Measurements from ENCODE around the gene COL18A1.

COL18A1 gene

DNA sequence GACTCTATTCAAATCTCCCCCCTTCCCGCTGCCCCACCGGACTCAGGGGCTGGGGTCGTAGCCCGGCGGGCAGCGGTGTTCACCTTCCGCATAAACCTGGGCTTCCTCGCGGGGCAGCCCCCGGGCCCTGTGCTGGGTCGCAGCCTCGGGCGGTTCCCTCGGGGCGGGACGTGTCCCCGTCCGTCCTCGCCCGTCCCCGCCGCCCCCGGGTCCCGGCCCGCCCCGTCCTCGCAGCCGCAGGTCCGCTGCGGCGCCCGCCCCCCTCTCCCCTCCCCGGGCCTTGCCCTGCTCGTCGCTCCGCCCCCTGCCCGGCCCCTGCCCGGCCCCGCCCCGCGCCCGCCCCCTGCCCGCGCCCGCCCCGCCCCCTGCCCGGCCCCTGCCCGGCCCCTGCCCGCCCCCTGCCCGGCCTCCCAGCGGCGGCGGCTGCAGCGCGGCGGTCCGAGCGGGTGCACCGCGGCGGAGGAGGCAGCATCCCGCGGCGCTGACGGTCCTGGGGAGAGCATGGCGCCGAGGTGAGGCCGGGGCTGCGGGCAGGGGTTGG, at the start of gene COL18A1:
Gene COL18A1 (plus strand): TSS at position 436 of the 541 bp plus-strand sequence. CDS start 66 bp downstream, at position 502.
- TF ChIP-seq, protein P1, sequence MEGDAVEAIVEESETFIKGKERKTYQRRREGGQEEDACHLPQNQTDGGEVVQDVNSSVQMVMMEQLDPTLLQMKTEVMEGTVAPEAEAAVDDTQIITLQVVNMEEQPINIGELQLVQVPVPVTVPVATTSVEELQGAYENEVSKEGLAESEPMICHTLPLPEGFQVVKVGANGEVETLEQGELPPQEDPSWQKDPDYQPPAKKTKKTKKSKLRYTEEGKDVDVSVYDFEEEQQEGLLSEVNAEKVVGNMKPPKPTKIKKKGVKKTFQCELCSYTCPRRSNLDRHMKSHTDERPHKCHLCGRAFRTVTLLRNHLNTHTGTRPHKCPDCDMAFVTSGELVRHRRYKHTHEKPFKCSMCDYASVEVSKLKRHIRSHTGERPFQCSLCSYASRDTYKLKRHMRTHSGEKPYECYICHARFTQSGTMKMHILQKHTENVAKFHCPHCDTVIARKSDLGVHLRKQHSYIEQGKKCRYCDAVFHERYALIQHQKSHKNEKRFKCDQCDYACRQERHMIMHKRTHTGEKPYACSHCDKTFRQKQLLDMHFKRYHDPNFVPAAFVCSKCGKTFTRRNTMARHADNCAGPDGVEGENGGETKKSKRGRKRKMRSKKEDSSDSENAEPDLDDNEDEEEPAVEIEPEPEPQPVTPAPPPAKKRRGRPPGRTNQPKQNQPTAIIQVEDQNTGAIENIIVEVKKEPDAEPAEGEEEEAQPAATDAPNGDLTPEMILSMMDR (IDR thresholded peaks at IDR 0.05; ENCODE audit: low read depth, low read length), result no peak
- no peak for DNase-seq (ENCODE audit: extremely low read depth, low read depth)

DNA sequence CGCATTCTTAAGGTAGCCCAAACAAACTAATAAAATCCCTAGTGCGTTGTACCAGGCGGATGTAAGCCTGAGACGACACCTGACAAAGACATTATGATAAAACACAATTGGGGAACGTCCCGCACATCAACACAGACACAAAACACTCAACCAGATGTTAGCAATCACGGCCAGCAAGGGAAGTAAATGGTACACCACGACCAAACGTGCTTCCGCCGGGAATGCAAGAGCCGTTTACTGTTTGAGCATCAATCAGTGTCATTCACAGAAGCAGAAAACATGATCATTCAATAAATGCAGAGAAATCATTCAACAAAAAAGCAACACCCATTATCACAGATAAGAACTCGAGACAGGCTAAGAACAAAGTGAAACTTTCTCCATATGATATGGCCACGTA, 49.4 kb upstream of the COL18A1 start:
- no peak for DNase-seq (ENCODE audit: extremely low read depth, low read depth)
- TF ChIP-seq, protein P1 (IDR thresholded peaks at IDR 0.05; ENCODE audit: low read depth, low read length), result no peak

DNA sequence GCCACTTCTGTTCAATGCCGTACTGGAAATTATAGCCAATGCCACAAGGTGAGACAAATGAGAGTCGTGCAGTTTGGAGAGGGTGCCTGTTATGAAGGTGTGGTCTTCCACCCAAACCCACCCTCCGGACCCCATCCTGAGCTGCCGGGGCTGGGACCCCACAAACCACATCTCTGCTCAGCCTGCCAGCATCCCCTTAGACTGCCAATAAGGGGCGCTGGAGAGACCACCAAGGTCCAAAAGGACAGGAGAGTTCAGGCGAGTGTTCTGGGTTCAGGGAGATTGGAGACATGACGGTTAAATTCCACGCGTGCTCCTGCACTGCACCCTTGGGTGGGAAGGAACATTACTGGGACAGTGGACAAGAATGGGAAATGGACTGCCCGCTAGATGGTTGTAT, 48.7 kb upstream of the COL18A1 start:
- no peak for DNase-seq (ENCODE audit: extremely low read depth, low read depth)
- TF ChIP-seq, protein P1 (IDR thresholded peaks at IDR 0.05; ENCODE audit: low read depth, low read length), result no peak

DNA sequence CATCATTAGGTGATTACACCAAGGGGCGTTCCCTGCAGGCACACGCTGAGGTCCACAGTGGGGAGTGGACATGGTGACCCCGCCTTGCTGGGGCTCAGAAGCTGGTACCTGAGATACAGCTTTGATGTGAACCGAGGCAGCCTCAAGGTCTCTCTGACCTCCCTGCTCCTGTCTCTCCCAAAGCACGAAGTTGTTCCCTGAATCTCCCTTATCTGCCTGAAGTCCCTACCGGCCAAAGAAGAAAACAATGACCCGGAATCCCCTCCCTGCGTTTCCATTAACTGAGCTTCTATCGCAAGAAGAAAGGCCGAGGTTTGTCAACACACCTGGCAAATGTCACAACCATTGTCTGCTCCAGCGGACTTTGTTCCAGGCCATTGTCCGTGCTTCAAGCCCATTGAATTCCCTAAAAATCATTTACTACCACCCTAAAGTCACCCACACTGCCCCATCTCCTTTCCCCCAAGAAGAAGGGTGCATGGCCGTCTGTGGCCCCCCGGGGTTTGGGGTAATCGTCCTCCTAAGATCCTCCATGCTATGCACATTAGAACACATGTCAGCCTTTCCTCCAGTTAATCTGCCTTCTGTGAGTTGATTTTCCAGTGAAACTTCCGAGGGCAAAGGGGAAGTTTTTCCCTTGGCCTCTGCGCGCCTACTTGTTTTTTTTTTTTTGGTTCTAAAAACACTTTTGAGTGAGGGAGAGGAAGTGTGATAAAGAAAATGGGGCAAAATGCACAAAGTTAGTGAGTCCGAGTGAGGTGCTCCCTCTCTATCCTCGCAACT, 48.1 kb upstream of the COL18A1 start:
- DNase-seq (ENCODE audit: extremely low read depth, low read depth), result no peak
- TF ChIP-seq, protein P1 (IDR thresholded peaks at IDR 0.05; ENCODE audit: low read depth, low read length), result no peak

DNA sequence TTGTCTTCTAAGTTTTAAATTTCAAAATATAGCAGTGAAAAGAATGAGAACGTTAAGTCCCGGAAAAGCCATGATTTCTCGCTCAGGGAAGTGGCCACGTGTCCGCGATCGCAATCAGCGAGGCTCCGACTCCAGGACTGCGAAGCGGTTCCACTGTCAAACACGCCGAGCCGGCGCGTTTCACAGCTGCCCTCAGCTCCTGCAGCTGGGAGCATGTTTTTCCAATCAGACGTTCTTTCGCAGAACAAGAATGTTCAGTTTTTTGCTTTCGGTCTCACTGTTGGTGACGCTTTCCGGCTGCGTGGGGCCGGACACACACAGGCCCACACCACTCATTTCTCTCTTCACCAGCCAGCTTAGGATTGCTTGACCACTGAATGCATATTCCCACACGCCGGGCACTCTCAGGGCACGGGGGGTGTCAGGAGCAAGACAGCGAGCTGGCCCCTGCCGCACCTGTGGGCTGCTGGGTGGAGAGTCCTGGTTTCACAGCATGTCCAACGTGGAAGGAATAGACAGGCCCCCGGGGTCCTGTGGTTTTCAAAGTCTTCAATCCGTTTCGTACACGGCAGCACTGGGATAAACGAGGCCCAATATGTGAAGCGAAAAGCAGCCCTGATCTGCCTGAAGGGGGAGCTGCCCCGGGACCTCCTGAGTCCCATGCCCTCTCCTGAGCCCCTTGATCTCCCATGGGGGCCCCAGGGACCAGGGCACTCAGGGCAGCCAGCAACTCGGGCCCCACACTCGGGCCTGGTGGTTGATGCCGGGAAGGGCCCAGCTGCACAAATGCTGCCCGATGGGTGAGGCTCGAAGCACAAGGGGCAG, 47.3 kb upstream of the COL18A1 start:
- no peak for DNase-seq (ENCODE audit: extremely low read depth, low read depth)
- TF ChIP-seq, protein P1 (IDR thresholded peaks at IDR 0.05; ENCODE audit: low read depth, low read length), result no peak; the same call in 1 of the 2 replicates

DNA sequence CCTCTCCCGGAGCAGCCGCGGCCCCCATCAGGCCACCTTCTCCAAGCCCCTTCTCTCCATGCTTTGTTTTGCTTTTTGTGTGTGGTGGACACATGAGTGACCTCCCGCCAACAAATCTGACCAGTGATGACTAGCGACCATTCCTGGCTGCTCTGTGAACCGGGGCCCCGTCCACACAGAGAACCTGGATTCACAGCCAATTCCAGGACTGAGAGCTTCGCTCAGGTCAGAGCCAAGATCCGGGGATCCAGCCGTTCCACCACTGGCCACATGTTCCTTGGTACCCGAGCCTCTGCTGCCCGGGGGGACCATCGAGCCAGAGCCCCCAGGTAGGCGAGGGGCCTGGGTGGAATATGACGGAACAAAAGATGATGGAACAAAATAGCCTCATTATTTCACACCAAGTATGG, 46.7 kb upstream of the COL18A1 start:
- TF ChIP-seq, protein P1 (IDR thresholded peaks at IDR 0.05; ENCODE audit: low read depth, low read length), result no peak

More for the DNA sequence above, 46.7 kb upstream of the COL18A1 start:
- DNase-seq (ENCODE audit: extremely low read depth, low read depth), result no peak
